K562 (cell line): ENCODE results near the gene BLTP3A. TPM values are rescaled to one million over a fixed set of nuclear protein-coding genes. Genes with fewer than 3 reads are reported as not detected.

Experiments used
- ATAC-seq: fragments of 200-7000 bp; cut with Tn5 transposase; 3 replicates; pipeline ENCODE4 v1.9.1; 2020; ENCODE audit warnings: moderate library complexity
- BruUV-seq: library from RNA; stranded (reverse); fragments of 400-500 nt; replicated peaks from 2 replicates; lab custom pipeline; 2021; lab: Mats Ljungman, UMichigan
- CTCF ChIA-PET: fragments of 300-600 bp; formaldehyde crosslinking; extraction: SDS; loops from one replicate; lab custom pipeline; 2021; ENCODE audit warnings: low intra/inter-chr PET ratio; lab: Yijun Ruan, JAX
- POLR2A ChIA-PET: fragments of 300-600, 350-650 bp; sonication (Branson Sonifier 250); formaldehyde crosslinking; extraction: SDS; loops from one replicate; lab custom pipeline; 2021; ENCODE audit warnings: antibody characterized with exemption, inconsistent platforms; lab: Yijun Ruan, JAX
- DNase-seq, 4 experiments: peaks; one replicate each; pipeline versions ENCODE4 v3.0.0 to v3.0.0-alpha.2; 2011 to 2018; ENCODE audit warnings: low spot score in 3 of 4, mixed read lengths in 3 of 4; ENCODE audit errors: extremely low read depth in 1 of 4
- FAIRE-seq: peaks from 2 replicates; lab custom pipeline; 2011; peaks lifted over from hg19 to GRCh38; lab: Jason Lieb, UNC
- H2AFZ ChIP-seq: 2 replicates; pipeline ENCODE4 v1.6.0; 2011; ENCODE audit warnings: low read depth, low read length, control low read depth, inconsistent platforms
- H3K27ac ChIP-seq: fragments of 200-600 bp; 3 replicates; pipeline ENCODE4 v1.8.0; 2011; ENCODE audit warnings: low read depth, mild to moderate bottlenecking, control low read depth, inconsistent platforms, low read length, moderate library complexity, mixed read lengths; ENCODE audit errors: extremely low read depth
- H3K27me3 ChIP-seq, 2 experiments: fragments of 300-600 bp in 1 of 2; 2 replicates in 1 of 2; 3 replicates in 1 of 2; pipeline versions ENCODE4 v1.6.0 to v1.8.0; 2011; ENCODE audit warnings: inconsistent platforms in 2 of 2, low read length in 2 of 2, mild to moderate bottlenecking in 1 of 2, mixed read lengths in 1 of 2, moderate library complexity in 1 of 2; ENCODE audit not compliant: control insufficient read depth in 2 of 2, insufficient read depth in 2 of 2
- H3K36me3 ChIP-seq: fragments of 300-600 bp; 3 replicates; pipeline ENCODE4 v1.8.0; 2011; ENCODE audit warnings: mild to moderate bottlenecking, low read length, inconsistent platforms; ENCODE audit not compliant: control insufficient read depth, insufficient read depth
- H3K4me1 ChIP-seq, 2 experiments: fragments of 200-600 bp in 1 of 2; replicated peaks in 1 of 2; 2 replicates in 1 of 2; 3 replicates in 1 of 2; pipeline versions ENCODE4 v1.5.1 to v1.8.0; 2011; ENCODE audit warnings: inconsistent platforms in 2 of 2, low read length in 2 of 2, mild to moderate bottlenecking in 1 of 2, mixed read lengths in 1 of 2, moderate library complexity in 1 of 2; ENCODE audit not compliant: control insufficient read depth in 2 of 2, insufficient read depth in 2 of 2
- H3K4me2 ChIP-seq: 2 replicates; pipeline ENCODE4 v1.6.1; 2011; ENCODE audit warnings: low read length, control low read depth, inconsistent platforms, mixed read lengths; ENCODE audit not compliant: insufficient read depth
- H3K4me3 ChIP-seq: fragments of 200-600 bp; sonication (generic), shearing (Covaris generic); 2 replicates; pipeline ENCODE4 v1.5.1; 2016; ENCODE audit warnings: control low read depth, inconsistent platforms
- H3K79me2 ChIP-seq: fragments of 200-600 bp; 3 replicates; pipeline ENCODE4 v1.8.0; 2011; ENCODE audit warnings: low read length, inconsistent platforms; ENCODE audit not compliant: control insufficient read depth, insufficient read depth
- H3K9ac ChIP-seq, 2 experiments: 2 replicates each; pipeline versions ENCODE4 v1.6.0 to v1.6.1; 2011; ENCODE audit warnings: low read depth in 2 of 2, low read length in 2 of 2, control low read depth in 1 of 2, inconsistent platforms in 1 of 2, mild to moderate bottlenecking in 1 of 2, mixed read lengths in 1 of 2; ENCODE audit not compliant: insufficient read depth in 1 of 2
- H3K9me1 ChIP-seq: one replicate; pipeline ENCODE4 v1.6.0; 2011; ENCODE audit warnings: inconsistent platforms, mild to moderate bottlenecking, low read length, moderate library complexity; ENCODE audit not compliant: control insufficient read depth, insufficient read depth
- H3K9me3 ChIP-seq: replicated peaks from 2 replicates; pipeline ENCODE4 v1.5.1; 2011; ENCODE audit warnings: low read depth, low read length, inconsistent platforms; ENCODE audit not compliant: control insufficient read depth, insufficient read depth
- H4K20me1 ChIP-seq: replicated peaks from 2 replicates; pipeline ENCODE4 v1.6.1; 2011; ENCODE audit warnings: low read length, inconsistent platforms, mixed read lengths; ENCODE audit not compliant: control insufficient read depth, insufficient read depth
- CBX2 ChIP-seq: fragments of 200-600 bp; sonication (generic); IDR thresholded peaks from one replicate; pipeline ENCODE4 v1.6.1; 2012; ENCODE audit warnings: mild to moderate bottlenecking, low read length, inconsistent platforms; ENCODE audit not compliant: insufficient read depth, poor library complexity, severe bottlenecking
- CCAR2 ChIP-seq: fragments of 200-400 bp; formaldehyde crosslinking; IDR thresholded peaks from 2 replicates; pipeline ENCODE4 v1.6.1; 2017; ENCODE audit warnings: mild to moderate bottlenecking, low read depth, low read length
- GABPA ChIP-seq: fragments of 200-800 bp; sonication (Bioruptor generic); conservative IDR thresholded peaks from 2 replicates; pipeline ENCODE4 v1.6.1; 2016; ENCODE audit warnings: low read depth, missing genetic modification characterization, missing compliant biosample characterization
- NCOA4 ChIP-seq: fragments of 450-650 bp; IDR thresholded peaks from 2 replicates; pipeline ENCODE4 v1.6.1; 2018; ENCODE audit warnings: mild to moderate bottlenecking; ENCODE audit not compliant: partially characterized antibody
- POLR2AphosphoS5 ChIP-seq: IDR thresholded peaks from 2 replicates; pipeline ENCODE4 v1.6.1; 2011; ENCODE audit warnings: mild to moderate bottlenecking, low read depth, low read length, moderate library complexity; ENCODE audit not compliant: control insufficient read depth, insufficient read depth
- SAP30 ChIP-seq: fragments of 200-600 bp; sonication (generic); IDR thresholded peaks from 2 replicates; pipeline ENCODE4 v1.6.1; 2012; ENCODE audit warnings: borderline replicate concordance, low read depth, mild to moderate bottlenecking, moderate library complexity, low read length, control low read depth, inconsistent platforms; ENCODE audit not compliant: insufficient read depth, poor library complexity, severe bottlenecking
- SUPT5H ChIP-seq: fragments of 450-650 bp; IDR thresholded peaks from 2 replicates; pipeline ENCODE4 v1.6.1; 2016
- ZNF121 ChIP-seq: sonication (generic); formaldehyde crosslinking; conservative IDR thresholded peaks from 2 replicates; pipeline ENCODE4 v1.8.0; 2022; ENCODE audit warnings: missing genetic modification reagents
- WGBS: fragments of 100-300 bp; shearing (Covaris generic); methylation state at CpG from one replicate; pipeline ENCODE4 v1.1.6; 2016; ENCODE audit warnings: low coverage, mixed read lengths; ENCODE audit not compliant: insufficient coverage; ENCODE audit errors: missing lambda C conversion rate; 5-methylcytosine and 5-hydroxymethylcytosine counted together
- in situ Hi-C: fragments of 300-500 bp; cut with MboI; formaldehyde crosslinking; loops from 4 replicates; pipeline ENCODE4 v1.15.0; 2018; ENCODE audit warnings: inconsistent platforms, mixed read lengths
- intact Hi-C: fragments of 100-400 bp; cut with micrococcal nuclease; formaldehyde crosslinking; loops from 2 replicates; pipeline ENCODE4 v1.14.2; 2022
- polyA plus RNA-seq, 8 experiments: library from polyadenylated mRNA; depleted of rRNA in 4 of 8; stranded (reverse) in 5 of 8; unstranded in 3 of 8; fragments of >200 nt; fragmentation: Nextera tagmentation in 2 of 8; fragmentation: Illumina TruSeq in 1 of 8; extraction: Ambion mirVana in 2 of 8; extraction: Trizol in 1 of 8; gene quantifications; 2 replicates each; pipeline versions ENCODE4 v1.2.1 to v1.2.3, GENCODE V29; 2011 to 2014; ENCODE audit warnings: inconsistent platforms in 1 of 8, missing spikeins in 1 of 8
- total RNA-seq, 7 experiments: library from RNA; depleted of rRNA in 6 of 7; stranded (reverse); fragments of >200 nt in 6 of 7; fragmentation: Illumina TruSeq in 2 of 7; extraction: Trizol in 2 of 7; gene quantifications; 2 replicates each; pipeline versions ENCODE4 v1.2.1 to v1.2.3, GENCODE V29; 2011 to 2021; ENCODE audit warnings: low replicate concordance in 1 of 7
- TF ChIP-seq, protein P1 (sequence below), 2 experiments: fragments of 450-650 bp in 1 of 2; sonication (generic) in 1 of 2; formaldehyde crosslinking; conservative IDR thresholded peaks; 2 replicates each; pipeline versions ENCODE4 v1.4.0 to v1.8.1; 2020 to 2022; ENCODE audit warnings: mild to moderate bottlenecking in 1 of 2, missing genetic modification reagents in 1 of 2
- TF ChIP-seq, protein P2 (sequence below): fragments of 250-450 bp; sonication (Bioruptor Pico); IDR thresholded peaks from 2 replicates; pipeline ENCODE4 v1.8.0; 2022; ENCODE audit warnings: moderate library complexity, mild to moderate bottlenecking, inconsistent platforms

BLTP3A gene
- total and polyA plus RNA-seq, 9 of the 15 experiments (the other 6 are each of a cell fraction or from before 2014, with no cell fraction given) = 7.5 to 34.6 (median 15.5) TPM

DNA sequence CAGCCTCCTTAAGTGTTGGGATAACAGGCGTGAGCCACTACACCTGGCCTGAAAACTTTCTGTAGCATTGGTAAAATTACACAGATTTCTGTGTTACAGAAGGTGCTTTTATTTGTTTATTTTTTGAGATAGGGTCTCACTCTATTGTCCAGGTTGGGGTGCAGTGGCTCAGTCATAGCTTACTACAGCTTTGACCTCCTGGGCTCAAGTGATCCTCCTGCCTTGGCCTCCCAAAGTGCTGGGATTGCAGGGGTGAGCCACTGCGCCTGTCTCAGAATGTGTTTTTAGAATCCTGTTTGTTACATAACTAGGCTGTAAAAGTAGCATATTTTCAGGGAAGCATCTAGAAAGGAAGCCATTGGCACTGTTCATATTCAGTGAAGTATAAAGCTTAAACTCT, 16.9 kb upstream of the BLTP3A start:
- FAIRE-seq (no peak), ATAC-seq (no peak), DNase-seq (no peak)
- Histone ChIP-seq H3K4me2 (no peak overlapping the region), H3K9me3 (0 out of 2 replicates have a peak, but pooled peaks cover 2% of the 10 kb centered on the region), H2AFZ (no peak overlapping the region), H3K4me1 (no peaks in the 10 kb centered on the region; a peak in 1 of 5 replicates), H3K79me2 (0 out of 3 replicates have a peak, but pooled peaks cover 3% of the 10 kb centered on the region), H3K9ac (no peak overlapping the region), H3K36me3 (peaks cover 61% of the 10 kb centered on the region), H3K4me3 (no peak overlapping the region), H3K27ac (no peak overlapping the region), H4K20me1 (no peaks in the 10 kb centered on the region), H3K27me3 (no peaks in the 10 kb centered on the region), H3K9me1 (no peaks in the 10 kb centered on the region)
- ChIA-PET POLR2A (interaction anchor here (0.9 to 1.2 kb wide), 3 partner anchors 10 to 18 kb away, joined by 3 to 4 read pairs (median 3); partner anchors contain the start of gene SNRPC), CTCF (no interaction called here)
- BruUV-seq = no TSS peak
- TF ChIP-seq SAP30 (no peak), CCAR2 (no peak), NCOA4 (no peak), CBX2 (no peak), GABPA (tag) (no peak), POLR2AphosphoS5 (no peak), SUPT5H (peak; percentile 27; the same call in 1 of the 2 replicates), ZNF121 (peak; percentile 91)
- TF ChIP-seq, protein P1, sequence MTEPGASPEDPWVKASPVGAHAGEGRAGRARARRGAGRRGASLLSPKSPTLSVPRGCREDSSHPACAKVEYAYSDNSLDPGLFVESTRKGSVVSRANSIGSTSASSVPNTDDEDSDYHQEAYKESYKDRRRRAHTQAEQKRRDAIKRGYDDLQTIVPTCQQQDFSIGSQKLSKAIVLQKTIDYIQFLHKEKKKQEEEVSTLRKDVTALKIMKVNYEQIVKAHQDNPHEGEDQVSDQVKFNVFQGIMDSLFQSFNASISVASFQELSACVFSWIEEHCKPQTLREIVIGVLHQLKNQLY (CRISPR knock-in tag; conservative IDR thresholded peaks at IDR 0.05) = no peak
- TF ChIP-seq, protein P2, sequence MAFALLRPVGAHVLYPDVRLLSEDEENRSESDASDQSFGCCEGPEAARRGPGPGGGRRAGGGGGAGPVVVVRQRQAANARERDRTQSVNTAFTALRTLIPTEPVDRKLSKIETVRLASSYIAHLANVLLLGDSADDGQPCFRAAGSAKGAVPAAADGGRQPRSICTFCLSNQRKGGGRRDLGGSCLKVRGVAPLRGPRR (CRISPR knock-in tag) = no peak
- intact Hi-C loops (no loop called here), in situ Hi-C loops (no loop called here)
- 92% methylated on average over 2 of the region's 2 CpGs for WGBS
